H1 (cell line): ENCODE results near the gene ACTR2. TPM values are rescaled to one million over a fixed set of nuclear protein-coding genes. Genes with fewer than 3 reads are reported as not detected.

ENCODE experiments used
- CTCF ChIA-PET: fragments of 300-600 bp; sonication (Branson Sonifier 250); formaldehyde crosslinking; loops from one replicate; lab custom pipeline; 2021; ENCODE audit not compliant: partially characterized antibody; lab: Charles Lee
- POLR2A ChIA-PET: fragments of 300-600 bp; sonication (Branson Sonifier 250); formaldehyde crosslinking; loops from one replicate; lab custom pipeline; 2021; ENCODE audit warnings: inconsistent platforms; ENCODE audit not compliant: partially characterized antibody; lab: Charles Lee
- DNase-seq, 2 experiments: peaks; one replicate each; pipeline versions ENCODE4 v3.0.0 to v3.0.0-alpha.2; 2010 to 2022; ENCODE audit warnings: low spot score in 2 of 2, low read depth in 1 of 2, mixed read lengths in 1 of 2
- FAIRE-seq: peaks from 2 replicates; lab custom pipeline; 2011; peaks lifted over from hg19 to GRCh38; lab: Jason Lieb, UNC
- H2AFZ ChIP-seq: 2 replicates; pipeline ENCODE4 v1.8.1; 2012; ENCODE audit warnings: low read length, inconsistent platforms
- H2AK5ac ChIP-seq: 2 replicates; pipeline ENCODE4 v1.6.1; 2013; ENCODE audit warnings: low read depth, low read length
- H2BK120ac ChIP-seq: replicated peaks from 2 replicates; pipeline ENCODE3; 2013; ENCODE audit warnings: low read depth, low read length, inconsistent platforms
- H2BK12ac ChIP-seq: 2 replicates; pipeline ENCODE4 v1.6.1; 2013; ENCODE audit warnings: low read depth, low read length
- H2BK15ac ChIP-seq: 2 replicates; pipeline ENCODE4 v1.6.1; 2013; ENCODE audit warnings: low read length
- H2BK20ac ChIP-seq: 2 replicates; pipeline ENCODE4 v1.6.1; 2013; ENCODE audit warnings: low read length
- H2BK5ac ChIP-seq: 2 replicates; pipeline ENCODE4 v1.6.1; 2013; ENCODE audit warnings: low read depth, low read length
- H3K14ac ChIP-seq: 2 replicates; pipeline ENCODE4 v1.6.1; 2013; ENCODE audit warnings: inconsistent platforms; ENCODE audit not compliant: insufficient read length
- H3K18ac ChIP-seq: 2 replicates; pipeline ENCODE4 v1.6.1; 2013; ENCODE audit warnings: low read length; ENCODE audit errors: extremely low read depth
- H3K23ac ChIP-seq: 2 replicates; pipeline ENCODE4 v1.6.1; 2013; ENCODE audit warnings: inconsistent platforms; ENCODE audit not compliant: insufficient read length
- H3K23me2 ChIP-seq: 2 replicates; pipeline ENCODE4 v1.6.1; 2013; ENCODE audit warnings: low read depth, low read length
- H3K27ac ChIP-seq: 2 replicates; pipeline ENCODE4 v1.6.1; 2011; ENCODE audit warnings: low read depth, low read length, inconsistent platforms
- H3K27me3 ChIP-seq, 4 experiments: replicated peaks in 1 of 4; 1 replicate in 1 of 4; 2 replicates in 3 of 4; pipeline versions ENCODE4 v1.6.1 to v1.8.1; 2011 to 2013; ENCODE audit warnings: low read length in 3 of 4, mild to moderate bottlenecking in 3 of 4, inconsistent platforms in 2 of 4, mixed read lengths in 2 of 4, moderate library complexity in 1 of 4; ENCODE audit not compliant: control insufficient read depth in 3 of 4, insufficient read depth in 3 of 4; ENCODE audit errors: extremely low read depth in 1 of 4
- H3K36me3 ChIP-seq, 4 experiments: 2 replicates each; pipeline versions ENCODE4 v1.6.1 to v1.8.1; 2011 to 2013; ENCODE audit warnings: mild to moderate bottlenecking in 4 of 4, low read length in 3 of 4, moderate library complexity in 2 of 4, control low read depth in 1 of 4, inconsistent platforms in 1 of 4; ENCODE audit not compliant: insufficient read depth in 4 of 4, control insufficient read depth in 2 of 4
- H3K4ac ChIP-seq: replicated peaks from 2 replicates; pipeline ENCODE3; 2013; ENCODE audit warnings: low read length, low read depth, mixed read lengths, inconsistent platforms; ENCODE audit not compliant: insufficient read length
- H3K4me1 ChIP-seq, 4 experiments: replicated peaks in 1 of 4; 1 replicate in 1 of 4; 2 replicates in 3 of 4; pipeline versions ENCODE4 v1.6.1 to v1.8.1; 2011 to 2013; ENCODE audit warnings: low read length in 3 of 4, inconsistent platforms in 2 of 4, mixed read lengths in 1 of 4; ENCODE audit not compliant: insufficient read depth in 4 of 4, control insufficient read depth in 3 of 4
- H3K4me2 ChIP-seq, 2 experiments: 2 replicates each; pipeline versions ENCODE4 v1.6.1 to v1.8.1; 2011 to 2013; ENCODE audit warnings: low read depth in 2 of 2, low read length in 2 of 2, control low read depth in 1 of 2, inconsistent platforms in 1 of 2, mild to moderate bottlenecking in 1 of 2; ENCODE audit not compliant: insufficient read depth in 1 of 2
- H3K4me3 ChIP-seq, 4 experiments: fragments of 200-600, 300-600 bp in 1 of 4; sonication (generic), shearing (Covaris generic), sonication (Bioruptor Twin) in 1 of 4; 2 replicates each; pipeline versions ENCODE4 v1.5.1 to v1.8.1; 2011 to 2016; ENCODE audit warnings: low read length in 4 of 4, low read depth in 3 of 4, control low read depth in 2 of 4, inconsistent platforms in 2 of 4, mild to moderate bottlenecking in 2 of 4, mixed read lengths in 1 of 4, moderate library complexity in 1 of 4; ENCODE audit not compliant: insufficient read depth in 2 of 4; ENCODE audit errors: extremely low read depth in 1 of 4
- H3K56ac ChIP-seq: replicated peaks from 2 replicates; pipeline ENCODE3; 2013; ENCODE audit warnings: low read depth, mild to moderate bottlenecking, mixed read lengths, low read length, inconsistent platforms; ENCODE audit not compliant: insufficient read length
- H3K79me1 ChIP-seq: 2 replicates; pipeline ENCODE4 v1.6.1; 2013; ENCODE audit warnings: low read depth, low read length, control low read depth
- H3K79me2 ChIP-seq, 2 experiments: 2 replicates each; pipeline versions ENCODE4 v1.6.1 to v1.8.1; 2012 to 2013; ENCODE audit warnings: low read length in 2 of 2, mild to moderate bottlenecking in 2 of 2, inconsistent platforms in 1 of 2; ENCODE audit not compliant: insufficient read depth in 2 of 2, control insufficient read depth in 1 of 2
- H3K9ac ChIP-seq, 4 experiments: replicated peaks in 1 of 4; 1 replicate in 1 of 4; 2 replicates in 3 of 4; pipeline versions ENCODE4 v1.6.1 to v1.8.1; 2011 to 2013; ENCODE audit warnings: low read depth in 3 of 4, low read length in 3 of 4, control low read depth in 2 of 4, mild to moderate bottlenecking in 2 of 4, moderate library complexity in 2 of 4, inconsistent platforms in 1 of 4; ENCODE audit errors: extremely low read depth in 1 of 4
- H3K9me3 ChIP-seq, 2 experiments: 2 replicates each; pipeline versions ENCODE4 v1.6.1 to v1.8.1; 2012 to 2013; ENCODE audit warnings: mild to moderate bottlenecking in 2 of 2, moderate library complexity in 2 of 2, control low read depth in 1 of 2, inconsistent platforms in 1 of 2, low read depth in 1 of 2, low read length in 1 of 2, mixed read lengths in 1 of 2; ENCODE audit not compliant: insufficient read depth in 2 of 2
- H4K20me1 ChIP-seq, 2 experiments: replicated peaks in 1 of 2; 2 replicates each; pipeline versions ENCODE3 to v1.8.1; 2011 to 2013; ENCODE audit warnings: inconsistent platforms in 2 of 2, low read length in 2 of 2, mild to moderate bottlenecking in 1 of 2; ENCODE audit not compliant: insufficient read depth in 2 of 2, control insufficient read depth in 1 of 2
- H4K5ac ChIP-seq: 2 replicates; pipeline ENCODE4 v1.6.1; 2013; ENCODE audit warnings: low read length, low read depth, mixed read lengths, inconsistent platforms; ENCODE audit not compliant: insufficient read length
- H4K8ac ChIP-seq: 2 replicates; pipeline ENCODE4 v1.8.0; 2013; ENCODE audit warnings: mild to moderate bottlenecking, moderate library complexity, low read length, inconsistent platforms; ENCODE audit not compliant: insufficient read depth; ENCODE audit errors: extremely low read depth
- H4K91ac ChIP-seq: replicated peaks from 2 replicates; pipeline ENCODE3; 2013; ENCODE audit warnings: low read length, mixed read lengths, inconsistent platforms; ENCODE audit not compliant: insufficient read length
- HDAC6 ChIP-seq: IDR thresholded peaks from one replicate; pipeline ENCODE4 v1.7.1; 2012; ENCODE audit warnings: low read depth, mild to moderate bottlenecking, inconsistent platforms, low read length, moderate library complexity
- SP1 ChIP-seq: IDR thresholded peaks from 2 replicates; pipeline ENCODE4 v1.6.1; 2011; ENCODE audit warnings: low read depth, low read length
- WGBS, 2 experiments: shearing (Covaris generic) in 1 of 2; methylation state at CpG; one replicate each; pipeline versions ENCODE4 v1.1.6 to v1.1.7; 2013 to 2015; ENCODE audit warnings: low lambda C conversion rate in 2 of 2, mixed read lengths in 2 of 2, inconsistent platforms in 1 of 2, low coverage in 1 of 2, missing lambda C conversion rate in 1 of 2; ENCODE audit not compliant: insufficient replicate concordance in 2 of 2, insufficient coverage in 1 of 2, insufficient read length in 1 of 2; ENCODE audit errors: extremely low coverage in 1 of 2, missing lambda C conversion rate in 1 of 2; 5-methylcytosine and 5-hydroxymethylcytosine counted together
- polyA plus RNA-seq, 7 experiments: library from polyadenylated mRNA; depleted of rRNA in 3 of 7; stranded (reverse) in 5 of 7; unstranded in 2 of 7; fragments of >200 nt in 5 of 7; fragments of 200-250 nt in 2 of 7; gene quantifications; 1 replicate in 5 of 7; 2 replicates in 1 of 7; 4 replicates in 1 of 7; pipeline versions ENCODE4 v1.2.1 to v1.2.3, GENCODE V29; 2011 to 2013; ENCODE audit warnings: missing spikeins in 2 of 7, mixed read lengths in 2 of 7
- total RNA-seq: library from RNA; stranded (reverse); fragmentation: NEBNext Ultra II Directional; extraction: Animal tissue kit (Norgen Biotek cat#: 25700); gene quantifications from 2 replicates; pipeline ENCODE4 v1.2.1, GENCODE V29; 2021

Gene ACTR2
- total and polyA plus RNA-seq, 2 of the 8 experiments (the other 6 are each of a cell fraction or from before 2014, with no cell fraction given): 28.3 to 171 TPM

GRCh38 chr2:65314801-65315441 is 87.3 kb downstream of the ACTR2 start:
- WGBS, 2 experiments: 88% methylated on average over 8 of the region's 8 CpGs; no CpG with 5 or more reads in 1 of the 2 experiments
- no peak overlapping the region for H3K4ac ChIP-seq
- no peak overlapping the region for H2AFZ ChIP-seq
- H3K27me3 ChIP-seq: no peaks in the 10 kb centered on the region
- H4K91ac ChIP-seq: no peak overlapping the region
- H3K79me1 ChIP-seq: no peaks in the 10 kb centered on the region; the same call in 1 of the 2 replicates
- peaks cover 0 to 6% (median 0%) of the 10 kb centered on the region in 4 experiments; a peak in 1 of 8 replicates for H3K36me3 ChIP-seq
- H2AK5ac ChIP-seq: no peak overlapping the region
- no peaks in the 10 kb centered on the region for H3K9me3 ChIP-seq
- H3K4me2 ChIP-seq: no peak overlapping the region
- H2BK12ac ChIP-seq: no peak overlapping the region
- TF ChIP-seq HDAC6 (no peak), SP1 (no peak)
- no peak for FAIRE-seq
- H3K4me3 ChIP-seq: no peak overlapping the region
- no peak overlapping the region for H4K5ac ChIP-seq
- H3K23ac ChIP-seq: no peak overlapping the region
- DNase-seq: no peak
- no peak overlapping the region for H3K18ac ChIP-seq
- peaks cover 0 to 2% of the 10 kb centered on the region in 2 experiments for H4K20me1 ChIP-seq
- H2BK120ac ChIP-seq: no peak overlapping the region
- ChIA-PET POLR2A (no interaction called here), CTCF (interaction anchor here (1.1 kb wide), 1 partner anchor 210 kb away, joined by 3 read pairs; no protein-coding TSS in a partner anchor)
- H2BK15ac ChIP-seq: no peak overlapping the region
- no peak overlapping the region for H4K8ac ChIP-seq
- no peak overlapping the region for H3K27ac ChIP-seq
- H3K23me2 ChIP-seq: no peaks in the 10 kb centered on the region; the same call in 1 of the 2 replicates
- no peak overlapping the region for H2BK20ac ChIP-seq
- H2BK5ac ChIP-seq: no peak overlapping the region
- H3K79me2 ChIP-seq: no peaks in the 10 kb centered on the region
- no peak overlapping the region for H3K56ac ChIP-seq
- H3K14ac ChIP-seq: no peak overlapping the region
- no peaks in the 10 kb centered on the region for H3K4me1 ChIP-seq
- no peak overlapping the region; a peak in 1 of 7 replicates for H3K9ac ChIP-seq
